Stimulated activated CD8-positive, alpha-beta memory T cell treated with anti-CD3 and anti-CD28 coated beads, Interleukin-7, amount 100 ng/mL, for 24 hours (primary cell): Measurements from ENCODE around the gene HOXD11.

Source experiments
- DNase-seq: peaks from one replicate; pipeline ENCODE4 v3.0.0-alpha.2; 2020; ENCODE audit warnings: low read depth

The HOXD11 gene

DNA sequence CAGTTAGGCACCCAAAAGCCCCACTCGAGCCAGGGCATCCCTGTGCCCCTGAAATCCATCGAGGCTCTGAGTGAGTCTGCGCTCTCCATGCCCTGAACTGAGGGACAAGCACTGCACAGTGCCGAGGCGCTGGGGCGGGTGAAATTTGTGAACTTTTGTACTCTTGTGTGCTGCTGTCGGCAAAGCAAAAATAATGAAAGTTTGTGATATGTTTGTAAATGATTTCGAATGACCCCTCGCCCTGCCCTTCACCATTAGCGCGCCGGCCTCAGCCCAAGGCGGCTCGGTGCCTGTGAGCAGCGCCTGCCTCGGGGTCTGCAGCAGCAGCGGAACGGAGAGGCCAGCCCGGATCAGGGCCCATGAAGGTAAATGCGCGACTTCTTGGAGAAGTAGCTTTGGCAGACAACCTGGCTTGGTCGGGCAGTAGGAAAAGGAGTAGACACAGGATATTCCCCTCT lies 42.4 kb downstream of the HOXD11 start:
- no peak for DNase-seq

DNA sequence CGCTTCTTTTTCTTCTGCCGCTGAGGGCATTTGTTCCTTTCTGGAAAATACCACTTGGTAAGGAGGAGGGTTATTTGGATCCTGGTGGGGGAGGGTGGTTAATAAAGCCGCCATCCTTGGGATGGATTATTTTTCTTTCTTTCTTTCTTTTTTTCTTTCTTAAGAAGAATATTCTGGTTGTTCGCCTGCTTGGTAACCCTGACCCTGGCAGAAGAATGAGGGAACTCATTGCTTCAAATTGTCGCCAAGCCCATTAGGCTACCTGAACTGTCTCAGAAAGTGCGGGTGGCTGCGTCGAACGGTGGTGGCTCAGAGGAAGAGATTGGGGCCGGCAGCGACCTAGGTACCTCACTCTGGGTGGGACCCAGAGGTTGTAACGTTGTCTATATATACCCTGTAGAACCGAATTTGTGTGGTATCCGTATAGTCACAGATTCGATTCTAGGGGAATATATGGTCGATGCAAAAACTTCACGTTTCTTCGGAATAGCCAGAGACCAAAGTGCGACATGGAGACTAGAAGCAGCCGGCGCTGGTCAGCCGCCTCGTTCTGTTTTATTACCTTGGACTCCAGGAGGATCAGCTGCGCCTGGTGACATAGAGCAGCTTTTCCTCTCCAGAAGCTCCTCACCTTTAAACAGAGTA lies 43.0 kb downstream of the HOXD11 start:
- no peak for DNase-seq

DNA sequence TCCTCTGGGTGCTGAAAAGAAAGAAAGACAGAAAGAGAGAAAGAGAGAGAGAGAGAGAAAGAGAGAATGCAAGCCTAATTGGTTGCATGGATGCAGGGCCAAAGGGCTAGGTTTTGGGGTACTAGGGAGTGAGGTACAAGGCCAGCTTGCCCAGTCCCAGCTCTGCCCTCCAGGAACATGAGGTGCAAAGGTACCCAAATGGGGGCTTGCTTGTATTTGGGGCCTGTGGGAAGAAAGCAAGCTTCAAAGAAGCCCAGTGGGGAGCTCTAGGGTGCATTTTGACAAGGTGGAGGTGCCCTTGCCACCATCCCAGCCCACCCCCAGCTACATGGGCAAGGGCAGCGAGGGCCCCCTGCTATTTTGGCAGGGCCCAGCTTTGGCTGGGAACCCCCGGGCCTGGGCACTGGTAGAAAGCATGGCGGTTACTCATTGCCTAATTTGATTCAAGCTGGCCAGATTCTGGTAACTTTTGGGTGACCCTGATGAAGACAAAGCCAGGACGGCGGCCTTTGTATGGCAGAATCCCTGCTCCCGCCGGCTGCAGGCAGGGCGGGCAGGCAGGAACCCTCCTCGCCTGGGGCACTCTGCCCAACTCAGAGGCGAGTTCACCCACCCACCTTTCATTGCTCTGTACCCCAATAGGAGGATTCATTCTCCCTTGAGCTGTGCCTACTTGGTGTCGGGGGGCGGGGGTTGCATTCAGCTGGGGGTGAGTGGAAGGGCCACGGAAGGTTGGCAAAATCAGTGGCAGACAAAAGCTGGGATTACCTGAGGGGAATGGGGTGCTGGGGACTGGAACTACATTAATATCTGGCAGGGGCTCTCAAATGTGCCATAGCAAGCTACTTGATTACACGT lies 43.7 kb downstream of the HOXD11 start:
- no peak for DNase-seq

DNA sequence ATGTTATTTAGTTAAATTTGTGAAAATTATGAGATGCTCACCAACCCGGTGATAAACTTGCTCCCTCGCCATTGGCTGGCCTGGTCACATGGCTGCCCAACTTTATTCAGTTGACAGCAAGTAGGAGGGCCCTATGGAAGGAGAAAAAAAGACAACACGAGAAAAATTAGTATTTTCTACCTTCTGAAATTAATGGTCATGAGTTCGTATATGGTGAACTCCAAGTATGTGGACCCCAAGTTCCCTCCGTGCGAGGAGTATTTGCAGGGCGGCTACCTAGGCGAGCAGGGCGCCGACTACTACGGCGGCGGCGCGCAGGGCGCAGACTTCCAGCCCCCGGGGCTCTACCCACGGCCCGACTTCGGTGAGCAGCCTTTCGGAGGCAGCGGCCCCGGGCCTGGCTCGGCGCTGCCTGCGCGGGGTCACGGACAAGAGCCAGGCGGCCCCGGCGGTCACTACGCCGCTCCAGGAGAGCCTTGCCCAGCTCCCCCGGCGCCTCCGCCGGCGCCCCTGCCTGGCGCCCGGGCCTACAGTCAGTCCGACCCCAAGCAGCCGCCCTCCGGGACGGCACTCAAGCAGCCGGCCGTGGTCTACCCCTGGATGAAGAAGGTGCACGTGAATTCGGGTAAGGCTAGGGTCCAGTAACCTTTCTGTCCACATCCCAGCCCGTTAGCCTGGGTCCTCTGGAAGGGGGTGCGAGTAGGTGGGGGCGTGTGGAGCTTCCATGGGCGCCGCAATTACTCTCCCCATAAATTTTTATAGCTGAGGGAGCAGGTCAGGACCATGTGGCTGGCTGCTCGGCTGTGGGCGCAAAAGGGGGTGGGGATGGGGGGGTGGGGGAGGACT lies 44.6 kb downstream of the HOXD11 start, which contains the start of gene HOXD4:
HOXD4 (plus strand) TSS at position 109 of the 846 bp plus-strand sequence; CDS start at position 193, 84 bp downstream.
- DNase-seq = no peak

GRCh38 chr2:176152350-176153181 lies 45.5 kb downstream of the HOXD11 start:
- DNase-seq = no peak

- DNase-seq = no peak
These were observed 47.6 kb downstream of the HOXD11 start for GRCh38 chr2:176154576-176155252.

- DNase-seq = no peak
These were observed 48.4 kb downstream of the HOXD11 start for GRCh38 chr2:176155356-176156044.

- DNase-seq = no peak
These were observed 49.3 kb downstream of the HOXD11 start for GRCh38 chr2:176156301-176156806.

GRCh38 chr2:176156807-176157498 lies 49.9 kb downstream of the HOXD11 start, which contains the start of gene HOXD3:
HOXD3 (plus strand) TSS chr2:176157307; CDS start chr2:176169115, 11,808 bp downstream.
- no peak for DNase-seq

DNA sequence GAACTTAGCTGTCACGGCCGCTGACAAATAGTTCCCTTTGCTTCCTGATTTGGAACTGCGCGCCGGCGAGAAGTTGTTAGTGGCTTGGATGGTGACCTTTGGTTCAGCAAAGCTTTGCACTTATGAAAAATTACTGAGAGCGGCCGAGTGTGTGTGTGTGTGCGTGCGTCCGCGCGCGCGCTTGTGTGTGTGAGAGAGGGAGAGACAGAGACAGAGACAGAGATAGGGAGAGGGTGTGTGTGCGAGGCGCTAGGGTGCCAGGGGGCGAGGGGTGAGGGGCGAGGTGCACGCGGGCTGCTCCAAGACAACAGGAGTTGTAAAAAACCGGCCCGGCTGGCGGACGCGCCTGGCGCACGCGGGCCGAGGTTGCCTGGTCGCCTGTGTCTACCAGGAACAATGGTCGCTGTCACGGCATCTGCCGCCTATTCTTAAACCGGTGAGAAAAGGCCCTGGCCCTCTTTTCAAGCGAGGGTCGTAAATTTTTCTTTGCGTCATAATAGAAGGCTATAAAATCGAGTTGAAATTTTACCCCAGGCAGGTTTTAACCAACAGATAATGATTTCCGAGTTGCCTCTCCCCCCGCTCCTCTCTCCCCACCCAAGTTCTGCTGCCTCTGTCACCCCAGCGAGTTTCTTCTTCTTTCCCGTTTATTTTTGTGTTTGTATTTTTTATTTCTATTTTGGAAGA lies 50.6 kb downstream of the HOXD11 start:
- no peak for DNase-seq

GRCh38 chr2:176158186-176158591 lies 51.1 kb downstream of the HOXD11 start:
- no peak for DNase-seq

DNA sequence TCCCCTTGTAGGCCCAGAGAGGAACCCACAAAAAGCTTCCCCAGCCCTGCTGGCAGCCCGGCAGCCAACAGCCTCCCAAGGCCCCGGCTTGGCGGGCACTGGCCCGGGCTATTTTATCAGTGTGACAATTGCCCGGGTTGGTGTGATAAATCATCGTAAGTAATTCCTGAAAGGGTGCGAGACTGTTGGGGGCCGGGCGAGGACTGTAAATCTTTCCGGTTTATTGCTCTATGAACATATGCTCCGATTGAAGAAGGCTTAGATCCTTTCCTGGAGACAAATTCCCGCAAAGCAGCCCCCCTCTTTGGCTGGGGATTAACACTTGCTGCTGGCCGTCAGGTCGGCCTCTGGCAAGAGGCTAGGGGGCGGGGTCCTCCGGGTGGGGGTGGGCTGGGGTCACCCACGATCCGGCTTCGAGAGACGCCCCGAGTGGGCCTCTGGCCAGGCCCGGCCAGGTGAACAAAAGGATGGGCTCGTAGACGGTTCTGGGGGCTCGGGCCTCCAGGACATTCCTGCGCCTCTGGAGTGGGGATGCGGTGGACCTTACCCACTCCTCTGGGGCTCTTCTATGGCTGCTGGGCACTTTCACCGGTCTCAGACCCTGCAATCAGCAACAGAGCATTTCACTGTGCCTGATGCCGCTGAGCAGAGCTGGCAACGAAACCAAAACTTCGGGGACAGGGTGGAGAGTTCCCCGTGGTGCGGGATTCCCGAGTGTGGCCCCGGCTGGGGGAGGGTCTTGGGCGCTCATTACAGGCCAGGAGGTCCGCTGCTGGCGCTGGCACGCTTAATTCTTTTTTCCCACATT lies 52.0 kb downstream of the HOXD11 start:
- no peak for DNase-seq
